Measurements from ENCODE around the gene ACLY. TPM values are rescaled to one million over a fixed set of nuclear protein-coding genes. Genes with fewer than 3 reads are reported as not detected.

The ACLY gene
- total and polyA plus RNA-seq, 2 of the 13 experiments (the other 11 are each of a cell fraction or from before 2014, with no cell fraction given), result 111 to 218 TPM

GRCh38 chr17:41919840-41920579 lies 1.3 kb upstream of the ACLY start (continued):
- TF ChIP-seq, protein P1, sequence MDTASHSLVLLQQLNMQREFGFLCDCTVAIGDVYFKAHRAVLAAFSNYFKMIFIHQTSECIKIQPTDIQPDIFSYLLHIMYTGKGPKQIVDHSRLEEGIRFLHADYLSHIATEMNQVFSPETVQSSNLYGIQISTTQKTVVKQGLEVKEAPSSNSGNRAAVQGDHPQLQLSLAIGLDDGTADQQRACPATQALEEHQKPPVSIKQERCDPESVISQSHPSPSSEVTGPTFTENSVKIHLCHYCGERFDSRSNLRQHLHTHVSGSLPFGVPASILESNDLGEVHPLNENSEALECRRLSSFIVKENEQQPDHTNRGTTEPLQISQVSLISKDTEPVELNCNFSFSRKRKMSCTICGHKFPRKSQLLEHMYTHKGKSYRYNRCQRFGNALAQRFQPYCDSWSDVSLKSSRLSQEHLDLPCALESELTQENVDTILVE (CRISPR knock-in tag; IDR thresholded peaks at IDR 0.05), result no peak
- TF ChIP-seq HOXA3 (CRISPR knock-in tag; IDR thresholded peaks at IDR 0.05) (0 out of 2 replicates have a peak, but pooled peaks have one; percentile 23), NR2C2 (CRISPR knock-in tag; IDR thresholded peaks at IDR 0.05; ENCODE audit: borderline replicate concordance) (no peak), NFKB2 (CRISPR knock-in tag; IDR thresholded peaks at IDR 0.05; ENCODE audit: borderline replicate concordance) (no peak), EHMT2 (IDR thresholded peaks at IDR 0.05; ENCODE audit: borderline replicate concordance, low read depth, low read length) (no peak), HNRNPH1 (optimal IDR thresholded peaks at IDR 0.05; ENCODE audit: low read depth, low read length) (no peak), ZNF468 (CRISPR knock-in tag; IDR thresholded peaks at IDR 0.05) (no peak), NCOA1 (CRISPR knock-in tag; IDR thresholded peaks at IDR 0.05) (peak; percentile 89; the same call in 1 of the 2 replicates), EP300 (IDR thresholded peaks at IDR 0.05; ENCODE audit: low read depth in 2 of 2, low read length in 2 of 2) (no peak), EP300 (CRISPR knock-in tag; IDR thresholded peaks at IDR 0.05; ENCODE audit: borderline replicate concordance) (no peak), ZBTB46 (CRISPR knock-in tag; IDR thresholded peaks at IDR 0.05; ENCODE audit: borderline replicate concordance) (no peak), MNT (IDR thresholded peaks at IDR 0.05) (no peak), ZNF780A (CRISPR knock-in tag; IDR thresholded peaks at IDR 0.05) (no peak), PLRG1 (conservative IDR thresholded peaks at IDR 0.05) (no peak), HIVEP1 (CRISPR knock-in tag; IDR thresholded peaks at IDR 0.05) (no peak), XBP1 (CRISPR knock-in tag; IDR thresholded peaks at IDR 0.05) (no peak), BRF2 (CRISPR knock-in tag; IDR thresholded peaks at IDR 0.05) (no peak)
- TF ChIP-seq, protein P2, sequence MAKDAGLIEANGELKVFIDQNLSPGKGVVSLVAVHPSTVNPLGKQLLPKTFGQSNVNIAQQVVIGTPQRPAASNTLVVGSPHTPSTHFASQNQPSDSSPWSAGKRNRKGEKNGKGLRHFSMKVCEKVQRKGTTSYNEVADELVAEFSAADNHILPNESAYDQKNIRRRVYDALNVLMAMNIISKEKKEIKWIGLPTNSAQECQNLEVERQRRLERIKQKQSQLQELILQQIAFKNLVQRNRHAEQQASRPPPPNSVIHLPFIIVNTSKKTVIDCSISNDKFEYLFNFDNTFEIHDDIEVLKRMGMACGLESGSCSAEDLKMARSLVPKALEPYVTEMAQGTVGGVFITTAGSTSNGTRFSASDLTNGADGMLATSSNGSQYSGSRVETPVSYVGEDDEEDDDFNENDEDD (CRISPR knock-in tag; IDR thresholded peaks at IDR 0.05; ENCODE audit: borderline replicate concordance), result no peak
- TF ChIP-seq, protein P3, sequence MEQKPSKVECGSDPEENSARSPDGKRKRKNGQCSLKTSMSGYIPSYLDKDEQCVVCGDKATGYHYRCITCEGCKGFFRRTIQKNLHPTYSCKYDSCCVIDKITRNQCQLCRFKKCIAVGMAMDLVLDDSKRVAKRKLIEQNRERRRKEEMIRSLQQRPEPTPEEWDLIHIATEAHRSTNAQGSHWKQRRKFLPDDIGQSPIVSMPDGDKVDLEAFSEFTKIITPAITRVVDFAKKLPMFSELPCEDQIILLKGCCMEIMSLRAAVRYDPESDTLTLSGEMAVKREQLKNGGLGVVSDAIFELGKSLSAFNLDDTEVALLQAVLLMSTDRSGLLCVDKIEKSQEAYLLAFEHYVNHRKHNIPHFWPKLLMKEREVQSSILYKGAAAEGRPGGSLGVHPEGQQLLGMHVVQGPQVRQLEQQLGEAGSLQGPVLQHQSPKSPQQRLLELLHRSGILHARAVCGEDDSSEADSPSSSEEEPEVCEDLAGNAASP (CRISPR knock-in tag; IDR thresholded peaks at IDR 0.05; ENCODE audit: borderline replicate concordance), result no peak
- TF ChIP-seq, protein P4, sequence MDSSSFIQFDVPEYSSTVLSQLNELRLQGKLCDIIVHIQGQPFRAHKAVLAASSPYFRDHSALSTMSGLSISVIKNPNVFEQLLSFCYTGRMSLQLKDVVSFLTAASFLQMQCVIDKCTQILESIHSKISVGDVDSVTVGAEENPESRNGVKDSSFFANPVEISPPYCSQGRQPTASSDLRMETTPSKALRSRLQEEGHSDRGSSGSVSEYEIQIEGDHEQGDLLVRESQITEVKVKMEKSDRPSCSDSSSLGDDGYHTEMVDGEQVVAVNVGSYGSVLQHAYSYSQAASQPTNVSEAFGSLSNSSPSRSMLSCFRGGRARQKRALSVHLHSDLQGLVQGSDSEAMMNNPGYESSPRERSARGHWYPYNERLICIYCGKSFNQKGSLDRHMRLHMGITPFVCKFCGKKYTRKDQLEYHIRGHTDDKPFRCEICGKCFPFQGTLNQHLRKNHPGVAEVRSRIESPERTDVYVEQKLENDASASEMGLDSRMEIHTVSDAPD (CRISPR knock-in tag; IDR thresholded peaks at IDR 0.05), result no peak

Data from HepG2 (cell line).